Stimulated activated effector memory CD8-positive, alpha-beta T cell treated with anti-CD3 and anti-CD28 coated beads, Interleukin-12 subunit alpha, Interleukin-12 subunit beta, amount 100 ng/mL, for 72 hours (primary cell): ENCODE data around the gene ILK.

ENCODE experiments used
- ATAC-seq: fragments of 150-1000 bp; cut with Tn5 transposase; 2 replicates; pipeline ENCODE4 v1.10.0; 2021
- DNase-seq, 2 donors: peaks; one replicate each; pipeline ENCODE4 v3.0.0; 2021 to 2022; ENCODE audit warnings: low spot score in 2 of 2
- H3K27ac Mint-ChIP-seq: one replicate; pipeline ENCODE4 v1.8.0; 2022; ENCODE audit warnings: mild to moderate bottlenecking, mixed read lengths
- H3K36me3 Mint-ChIP-seq: one replicate; pipeline ENCODE4 v1.8.0; 2022; ENCODE audit warnings: mild to moderate bottlenecking, mixed read lengths
- H3K4me1 Mint-ChIP-seq: one replicate; pipeline ENCODE4 v1.8.0; 2022; ENCODE audit warnings: mixed read lengths
- H3K4me3 Mint-ChIP-seq: one replicate; pipeline ENCODE4 v1.8.0; 2022; ENCODE audit warnings: mild to moderate bottlenecking, mixed read lengths
- H3K9me3 Mint-ChIP-seq: one replicate; pipeline ENCODE4 v1.8.0; 2022; ENCODE audit warnings: mixed read lengths

ILK gene

DNA sequence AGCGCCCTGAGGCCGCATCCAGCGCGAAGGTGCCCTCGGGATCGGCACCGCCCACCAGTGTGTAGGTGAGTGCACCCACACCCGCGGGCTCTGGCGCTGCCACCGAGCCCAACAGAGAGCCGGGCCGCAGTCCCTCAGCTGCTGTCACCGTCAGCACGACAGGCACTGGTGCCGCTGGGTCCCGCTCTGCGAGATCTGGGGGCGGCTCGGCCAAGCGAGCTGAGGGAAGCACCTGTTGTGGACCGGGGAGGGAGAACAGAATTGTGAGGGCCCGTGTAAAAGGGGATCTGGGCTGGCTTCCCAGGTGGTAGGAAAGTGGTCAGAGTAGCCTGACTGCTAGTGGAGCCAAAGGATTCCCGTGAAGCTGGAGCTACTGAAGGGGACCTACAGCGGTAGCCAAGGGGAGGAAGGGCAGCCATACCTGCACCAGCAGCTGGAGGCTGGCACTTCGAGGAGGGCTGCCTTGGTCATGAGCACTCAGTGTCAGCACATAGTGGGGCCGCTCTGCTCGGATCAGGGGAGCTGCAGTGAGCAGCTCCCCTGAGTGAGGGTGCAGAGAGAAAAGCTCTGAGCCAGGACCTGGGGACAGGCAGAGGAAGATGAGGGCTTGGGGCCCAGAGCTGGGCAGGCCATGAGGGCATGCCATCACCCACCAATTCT, 27.2 kb downstream of the ILK start:
- no peak overlapping the region for H3K27ac Mint-ChIP-seq
- no peaks in the 10 kb centered on the region for H3K9me3 Mint-ChIP-seq
- peaks cover 23% of the 10 kb centered on the region for H3K4me1 Mint-ChIP-seq
- ATAC-seq (no peak), DNase-seq (no peak)
- no peaks in the 10 kb centered on the region for H3K36me3 Mint-ChIP-seq
- H3K4me3 Mint-ChIP-seq = no peak overlapping the region

DNA sequence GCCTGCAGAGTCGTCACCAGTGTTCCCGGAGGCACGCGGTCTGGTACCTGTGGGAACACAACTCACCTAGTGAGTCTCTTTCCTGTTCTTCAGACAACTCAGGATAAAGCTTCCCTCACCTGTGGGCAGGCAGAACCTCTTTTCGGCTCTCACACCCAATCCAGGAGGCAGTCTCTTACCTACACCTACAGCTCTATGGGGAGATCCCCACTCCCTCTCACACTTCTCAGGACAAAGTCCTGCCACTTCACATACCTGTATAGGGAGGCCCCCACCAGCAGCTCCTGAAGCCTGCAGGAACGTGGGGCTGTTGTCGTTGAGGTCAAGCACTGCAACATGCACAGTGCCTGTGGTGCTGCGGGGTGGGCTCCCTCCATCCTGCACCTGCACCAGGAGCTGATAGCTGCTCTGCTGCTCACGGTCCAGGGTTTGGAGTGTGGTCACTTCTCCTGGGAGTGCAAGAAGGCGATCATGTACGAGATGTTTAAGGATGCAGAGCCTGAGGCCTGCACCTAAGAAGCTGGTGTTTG, 27.9 kb downstream of the ILK start:
- Mint-ChIP-seq H3K4me3 (no peak overlapping the region), H3K36me3 (no peaks in the 10 kb centered on the region), H3K9me3 (no peaks in the 10 kb centered on the region), H3K4me1 (peaks cover 19% of the 10 kb centered on the region), H3K27ac (no peak overlapping the region)
- no peak for ATAC-seq
- DNase-seq = no peak

DNA sequence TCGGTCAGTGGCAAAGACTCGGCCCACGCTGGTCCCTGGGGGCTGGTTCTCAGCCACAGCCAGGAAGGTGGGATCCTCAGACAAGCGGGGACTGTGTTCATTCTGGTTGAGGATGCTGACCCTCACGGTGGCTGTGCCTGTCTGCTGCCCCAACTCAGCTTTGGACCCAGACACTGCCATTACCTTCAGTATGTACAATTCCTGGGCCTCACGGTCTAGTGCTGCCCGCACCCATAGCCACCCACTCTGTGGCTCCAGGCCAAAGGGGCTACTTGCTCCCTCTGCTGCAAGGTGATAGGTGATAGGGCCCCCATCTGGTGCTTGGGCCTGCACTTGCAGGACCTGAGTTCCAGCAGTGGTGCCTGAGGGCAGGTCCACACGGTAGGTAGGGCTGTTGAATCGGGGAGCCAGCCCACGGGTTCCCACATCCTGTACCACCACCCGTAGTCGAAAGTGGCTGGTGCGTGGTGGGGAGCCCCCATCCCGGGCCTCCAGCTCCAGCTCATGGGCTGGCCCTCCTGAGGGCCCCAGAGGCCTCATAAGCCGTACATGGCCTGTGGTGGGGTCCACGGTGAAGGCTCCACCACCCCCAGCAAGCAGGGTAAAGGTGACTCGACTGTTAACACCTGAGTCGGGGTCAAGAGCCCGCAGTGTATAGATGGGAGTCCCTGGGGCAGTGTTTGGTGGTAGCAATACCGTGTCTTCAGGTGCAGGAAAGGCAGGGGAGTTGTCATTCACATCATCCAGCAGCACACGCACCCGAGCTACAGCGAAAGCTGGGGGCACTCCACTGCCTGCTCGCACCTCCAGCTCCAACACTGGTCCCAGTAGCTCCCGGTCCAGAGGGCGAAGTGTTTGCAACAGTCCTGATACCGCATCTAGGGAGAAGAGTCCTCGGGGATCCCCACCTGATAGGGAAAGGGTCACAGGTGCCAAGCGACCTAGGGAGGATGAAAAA, 28.8 kb downstream of the ILK start:
- no peaks in the 10 kb centered on the region for H3K9me3 Mint-ChIP-seq
- no peak overlapping the region for H3K4me3 Mint-ChIP-seq
- no peak for DNase-seq
- H3K36me3 Mint-ChIP-seq = no peaks in the 10 kb centered on the region
- ATAC-seq = peak; percentile 34
- H3K27ac Mint-ChIP-seq = peak overlapping the region; percentile 70
- peaks cover 10% of the 10 kb centered on the region for H3K4me1 Mint-ChIP-seq

DNA sequence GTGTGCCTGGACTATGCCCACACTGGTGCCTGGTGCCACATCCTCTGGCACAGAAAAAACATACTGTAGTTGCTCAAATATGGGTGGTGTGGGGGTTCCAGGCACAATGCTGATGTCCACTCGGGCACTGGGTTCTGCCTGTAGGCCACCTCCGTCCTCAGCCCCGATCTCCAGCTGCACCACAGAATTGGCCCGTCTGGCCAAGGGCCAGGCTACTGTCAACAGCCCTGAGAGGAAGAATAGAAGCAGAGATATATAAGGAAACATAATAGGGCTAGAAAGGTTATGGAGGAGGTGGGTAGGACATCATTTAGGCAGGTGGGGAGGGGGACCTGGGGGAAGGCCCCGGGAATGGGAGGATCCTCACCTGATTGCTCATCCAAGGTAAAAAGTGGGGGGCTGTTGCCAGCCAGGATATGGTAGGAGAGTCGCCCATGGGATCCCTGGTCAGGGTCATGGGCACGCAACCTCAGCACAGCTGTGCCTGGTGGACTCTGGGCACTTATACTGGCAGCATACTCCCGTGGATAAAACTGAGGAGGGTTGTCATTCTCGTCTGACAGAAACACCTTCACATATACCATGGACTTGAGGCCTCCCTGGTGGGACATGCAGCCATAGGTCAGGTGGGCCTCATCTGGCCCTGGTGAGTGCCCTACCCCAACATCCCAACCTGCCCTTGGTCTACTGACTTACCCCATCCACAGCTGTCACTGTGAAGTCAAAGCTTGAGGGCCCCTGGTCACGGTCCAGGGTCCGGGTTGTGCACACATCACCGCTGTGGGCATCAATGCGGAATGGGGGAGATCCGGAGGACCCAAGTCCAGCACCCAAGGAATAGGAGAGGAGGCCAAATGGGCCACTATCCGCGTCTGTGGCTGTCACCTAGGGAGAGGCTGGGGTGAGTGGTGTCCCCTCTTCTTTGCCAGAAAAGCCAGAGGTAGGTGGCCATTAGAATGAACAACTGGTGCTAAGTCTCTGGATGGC, 30.1 kb downstream of the ILK start:
- ATAC-seq (no peak), DNase-seq (no peak)
- H3K36me3 Mint-ChIP-seq = no peaks in the 10 kb centered on the region
- H3K27ac Mint-ChIP-seq = peak overlapping the region; percentile 70
- no peaks in the 10 kb centered on the region for H3K9me3 Mint-ChIP-seq
- H3K4me1 Mint-ChIP-seq = no peaks in the 10 kb centered on the region
- no peak overlapping the region for H3K4me3 Mint-ChIP-seq

DNA sequence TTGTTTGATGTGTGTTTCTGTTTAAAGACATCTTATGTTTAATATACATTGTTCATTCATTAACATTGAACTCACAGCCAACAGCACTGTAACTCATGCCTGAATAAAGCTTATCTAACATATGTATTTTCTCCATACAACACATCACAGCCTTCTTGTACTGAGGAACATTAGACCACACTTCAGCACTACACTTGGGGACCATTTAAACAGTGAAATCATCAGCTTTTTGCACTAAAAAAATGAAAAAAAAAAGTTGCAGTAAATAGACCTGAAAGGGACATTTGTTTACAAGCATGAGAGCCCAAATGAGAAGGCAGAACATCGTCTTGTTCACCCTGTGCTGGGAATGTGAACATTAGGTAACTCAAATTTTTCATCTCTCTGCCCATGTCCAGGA, 31.0 kb downstream of the ILK start:
- Mint-ChIP-seq H3K36me3 (no peaks in the 10 kb centered on the region), H3K9me3 (no peaks in the 10 kb centered on the region), H3K4me3 (no peak overlapping the region), H3K4me1 (no peaks in the 10 kb centered on the region), H3K27ac (no peak overlapping the region)
- ATAC-seq (no peak), DNase-seq (no peak)

DNA sequence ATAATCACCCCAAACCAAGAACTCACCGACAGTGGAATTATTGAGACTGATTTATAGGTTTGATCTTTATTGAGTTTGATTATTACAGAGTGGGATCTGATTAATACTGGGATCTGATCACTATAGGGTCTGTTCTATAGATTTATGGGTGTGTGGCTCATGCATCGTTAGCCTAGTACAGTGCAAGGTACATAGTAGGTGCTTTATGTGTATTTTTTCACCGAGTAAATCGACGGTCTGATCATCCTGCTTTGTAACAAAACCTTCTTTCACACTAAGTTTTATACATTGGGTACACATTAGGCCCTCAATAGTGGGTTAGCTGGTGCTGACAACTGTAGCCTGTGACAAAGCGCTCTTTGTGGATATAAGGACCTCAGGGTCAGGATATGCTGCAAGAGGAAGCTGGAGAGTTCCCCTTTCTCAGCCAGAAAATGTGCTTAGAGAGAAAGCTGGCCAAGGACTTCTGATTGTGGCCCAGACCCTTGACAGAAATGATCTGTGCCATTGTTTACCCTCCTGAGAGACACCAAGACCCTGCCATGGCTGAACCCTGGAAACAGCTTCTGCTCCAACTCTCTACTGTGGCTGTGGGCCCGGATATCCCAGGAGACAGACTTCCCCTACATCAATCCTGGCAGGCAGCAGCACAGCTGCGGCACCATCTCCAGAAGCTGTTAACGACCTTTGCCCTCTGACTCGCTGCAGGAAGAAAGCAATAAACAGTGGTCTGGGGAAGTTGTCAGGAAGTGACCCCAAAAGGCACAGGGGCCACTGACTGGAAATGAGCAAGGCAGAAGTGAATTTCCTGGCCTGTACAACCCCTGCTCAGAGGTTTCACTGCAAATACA, 31.7 kb downstream of the ILK start:
- ATAC-seq (no peak), DNase-seq (no peak)
- Mint-ChIP-seq H3K36me3 (no peaks in the 10 kb centered on the region), H3K4me1 (no peaks in the 10 kb centered on the region), H3K27ac (no peak overlapping the region), H3K4me3 (no peak overlapping the region), H3K9me3 (no peaks in the 10 kb centered on the region)

DNA sequence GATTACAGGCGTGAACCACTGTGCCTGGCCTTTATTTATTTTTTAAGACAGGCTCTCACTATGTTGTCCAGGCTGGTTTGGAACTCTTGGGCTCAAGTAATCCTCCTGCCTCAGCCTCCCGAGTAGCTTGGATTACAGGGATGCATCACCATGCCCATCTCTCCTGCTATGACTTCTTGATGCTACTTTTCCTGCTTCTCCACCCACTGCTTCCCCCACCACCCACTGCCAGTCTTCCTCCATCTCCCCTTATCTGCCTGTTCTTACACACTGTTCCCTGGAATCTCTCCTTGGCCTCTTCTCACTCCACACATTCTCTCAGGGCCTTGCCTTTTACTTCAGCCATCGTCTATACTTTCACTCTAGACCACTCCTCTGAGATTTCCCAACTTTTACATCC, 32.9 kb downstream of the ILK start:
- H3K27ac Mint-ChIP-seq = no peak overlapping the region
- ATAC-seq (no peak), DNase-seq (no peak)
- no peaks in the 10 kb centered on the region for H3K9me3 Mint-ChIP-seq
- no peaks in the 10 kb centered on the region for H3K4me1 Mint-ChIP-seq
- H3K36me3 Mint-ChIP-seq = no peaks in the 10 kb centered on the region
- H3K4me3 Mint-ChIP-seq = no peak overlapping the region

DNA sequence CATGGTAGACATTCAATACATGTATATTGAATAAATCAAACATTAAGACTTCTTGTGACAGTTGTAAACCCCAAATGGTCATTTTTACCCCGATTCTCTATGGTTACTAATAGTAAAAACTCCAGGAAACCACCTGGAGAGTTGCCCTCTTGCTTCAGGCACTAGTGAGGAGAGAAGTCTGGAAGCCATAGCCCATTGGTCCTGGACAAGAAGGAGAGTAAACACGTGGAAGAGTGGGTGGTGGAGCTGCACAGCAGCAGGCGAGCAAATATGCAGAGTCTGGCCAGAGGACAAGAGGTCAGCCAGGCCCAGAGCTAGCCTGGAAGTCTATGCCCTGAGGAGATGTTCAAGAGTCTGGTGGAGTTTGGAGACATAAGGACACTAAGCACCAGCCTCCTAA, 34.3 kb downstream of the ILK start:
- Mint-ChIP-seq H3K36me3 (no peaks in the 10 kb centered on the region), H3K4me1 (no peaks in the 10 kb centered on the region), H3K9me3 (no peaks in the 10 kb centered on the region), H3K27ac (no peak overlapping the region), H3K4me3 (no peak overlapping the region)
- ATAC-seq = no peak
- no peak for DNase-seq

DNA sequence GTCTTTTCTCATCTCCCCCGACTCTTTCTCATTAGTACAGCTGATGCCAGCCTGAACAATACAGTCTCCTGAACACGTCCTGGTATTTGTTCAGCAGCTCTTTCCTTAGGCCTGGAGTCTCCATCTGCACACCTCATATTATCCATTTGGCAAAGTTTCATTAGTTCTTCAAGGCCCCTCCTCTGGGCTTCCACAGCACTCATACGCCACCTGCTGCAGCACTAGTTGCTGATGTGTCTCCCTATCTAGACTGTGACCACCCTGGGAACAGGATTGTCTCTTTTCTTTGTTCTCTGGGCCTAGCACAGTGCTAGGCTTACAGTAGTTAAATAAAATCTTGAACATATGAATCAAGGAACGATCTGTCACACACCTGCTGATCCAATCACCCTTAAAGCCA, 34.9 kb downstream of the ILK start:
- Mint-ChIP-seq H3K9me3 (no peaks in the 10 kb centered on the region), H3K36me3 (no peaks in the 10 kb centered on the region), H3K27ac (no peak overlapping the region), H3K4me3 (no peak overlapping the region), H3K4me1 (no peaks in the 10 kb centered on the region)
- DNase-seq (no peak), ATAC-seq (no peak)

DNA sequence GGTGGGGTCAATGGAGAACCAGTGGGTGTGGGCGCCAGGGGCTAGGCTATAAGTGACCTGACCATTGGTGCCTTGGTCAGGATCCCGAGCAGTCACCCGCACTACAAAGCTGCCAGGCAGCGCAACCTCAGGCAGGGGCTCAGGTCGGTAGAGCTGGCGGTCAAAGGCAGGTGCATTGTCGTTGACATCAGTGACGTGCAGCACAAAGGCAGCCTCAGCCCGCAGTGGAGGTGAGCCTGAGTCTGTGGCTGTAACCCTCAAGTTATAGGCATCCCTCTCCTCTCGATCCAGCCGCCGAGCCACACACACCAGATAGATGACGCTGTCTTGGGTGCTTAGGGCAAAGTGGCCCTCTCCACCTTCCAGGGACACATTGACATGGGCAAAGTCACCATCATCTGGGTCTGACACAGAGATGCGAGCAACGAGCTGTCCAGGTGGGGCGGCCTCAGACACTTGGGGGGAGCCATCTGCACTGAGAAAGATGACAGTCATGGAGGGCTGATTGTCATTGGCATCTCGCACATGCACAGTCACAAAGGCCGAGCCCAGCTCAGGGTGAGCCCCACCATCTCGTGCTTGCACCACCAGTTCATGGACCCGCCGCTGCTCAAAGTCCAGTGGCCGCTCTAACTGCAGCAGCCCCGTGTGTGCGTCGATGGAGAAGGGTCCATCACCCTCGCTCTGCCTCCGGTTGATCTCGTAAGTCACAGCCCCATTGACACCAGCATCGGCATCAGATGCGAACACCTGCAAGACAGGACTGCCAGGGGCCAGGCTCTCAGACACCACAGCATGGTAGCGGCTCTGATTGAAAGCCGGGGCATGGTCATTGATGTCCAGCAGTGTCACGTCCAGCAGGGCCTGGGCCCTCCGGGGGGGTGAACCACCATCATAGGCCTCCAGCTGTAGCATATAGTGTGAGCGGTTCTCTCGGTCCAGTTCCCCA, 36.7 kb downstream of the ILK start:
- Mint-ChIP-seq H3K4me1 (peaks cover 6% of the 10 kb centered on the region), H3K9me3 (no peaks in the 10 kb centered on the region), H3K36me3 (no peaks in the 10 kb centered on the region), H3K27ac (no peak overlapping the region), H3K4me3 (no peak overlapping the region)
- DNase-seq = no peak
- ATAC-seq = no peak

DNA sequence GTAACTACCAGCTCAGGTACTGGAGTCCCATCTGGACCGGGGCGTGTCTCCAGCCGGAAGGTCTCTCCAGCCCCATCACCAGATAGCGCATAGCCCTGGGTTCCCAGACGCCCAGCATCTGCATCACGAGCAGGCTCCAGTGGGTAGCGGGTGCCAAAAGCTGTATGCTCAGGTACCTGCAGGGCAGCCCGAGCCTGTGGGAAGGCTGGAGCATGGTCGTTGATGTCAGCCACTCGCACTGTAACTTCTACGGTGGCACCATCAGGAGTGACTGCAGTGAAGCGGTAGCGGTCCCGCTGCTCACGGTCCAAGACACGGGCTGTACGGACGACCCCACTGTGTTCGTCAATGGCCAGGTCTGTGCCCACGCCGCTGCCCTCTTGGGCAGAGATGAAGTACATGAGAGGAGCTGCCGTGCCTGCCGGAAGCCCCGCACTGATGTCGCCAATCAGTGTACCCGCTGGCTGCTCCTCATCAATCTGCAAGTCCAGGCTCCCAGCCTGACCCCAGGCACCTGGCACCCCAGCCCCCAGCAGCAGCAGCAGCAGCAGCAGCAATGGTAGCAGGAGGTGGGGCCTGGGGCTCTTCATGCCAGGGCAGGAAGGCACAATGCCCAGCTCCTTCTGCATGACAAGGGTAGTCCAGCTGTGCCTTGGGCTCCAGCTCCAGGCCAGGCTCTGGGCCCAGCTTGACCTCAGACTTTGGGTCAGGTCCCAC, 37.6 kb downstream of the ILK start:
- H3K27ac Mint-ChIP-seq = no peak overlapping the region
- no peaks in the 10 kb centered on the region for H3K9me3 Mint-ChIP-seq
- peaks cover 7% of the 10 kb centered on the region for H3K4me1 Mint-ChIP-seq
- no peaks in the 10 kb centered on the region for H3K36me3 Mint-ChIP-seq
- H3K4me3 Mint-ChIP-seq = no peak overlapping the region
- ATAC-seq (no peak), DNase-seq (no peak)

DNA sequence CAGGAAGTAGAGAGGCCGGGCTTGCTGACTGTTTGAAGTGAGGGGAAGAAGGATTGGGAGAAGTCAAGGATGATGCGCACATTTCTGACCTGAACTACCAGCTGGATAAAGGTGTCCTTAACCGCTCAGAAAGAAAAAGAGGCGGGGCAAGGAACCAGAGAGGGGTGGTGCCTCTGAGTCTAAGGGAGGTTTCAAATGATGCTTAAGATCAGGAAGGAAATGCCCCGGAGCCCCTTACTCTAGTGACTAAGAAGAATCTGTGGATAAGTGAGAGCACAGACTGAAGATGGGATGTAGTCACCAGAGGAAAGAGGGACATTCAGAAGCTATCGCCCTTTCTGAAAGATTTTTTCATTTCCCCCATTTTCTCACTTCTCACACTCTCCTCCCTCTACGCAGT, 39.4 kb downstream of the ILK start:
- Mint-ChIP-seq H3K36me3 (no peaks in the 10 kb centered on the region), H3K27ac (no peak overlapping the region), H3K4me3 (no peak overlapping the region), H3K9me3 (no peaks in the 10 kb centered on the region), H3K4me1 (peaks cover 7% of the 10 kb centered on the region)
- ATAC-seq (no peak), DNase-seq (no peak)

DNA sequence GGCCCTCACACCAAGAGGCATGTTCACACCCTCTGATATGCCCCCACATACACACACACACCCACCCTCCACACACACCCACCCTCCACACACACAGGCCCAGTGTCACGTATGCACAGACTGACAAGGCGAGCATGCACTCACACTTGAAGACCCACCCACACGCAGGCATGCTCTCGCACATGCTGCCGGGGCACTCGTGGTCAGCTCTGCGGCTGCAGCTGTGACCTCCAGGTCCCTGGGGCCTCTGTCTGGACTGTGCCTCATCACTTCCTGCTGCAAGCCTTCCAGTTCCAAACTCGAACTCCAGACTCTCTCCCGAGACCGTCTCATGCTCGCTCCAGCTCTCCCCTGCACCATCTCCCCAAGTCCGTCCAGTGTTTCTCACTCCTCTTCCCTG, 42.5 kb downstream of the ILK start:
- H3K36me3 Mint-ChIP-seq = no peaks in the 10 kb centered on the region
- H3K4me1 Mint-ChIP-seq = peaks cover 7% of the 10 kb centered on the region
- H3K27ac Mint-ChIP-seq = no peak overlapping the region
- H3K9me3 Mint-ChIP-seq = no peaks in the 10 kb centered on the region
- DNase-seq = no peak
- H3K4me3 Mint-ChIP-seq = no peak overlapping the region
- peak; percentile 4 for ATAC-seq
